ENCODE measurements around the gene OSCAR. TPM values are rescaled to one million over a fixed set of nuclear protein-coding genes. Genes with fewer than 3 reads are reported as not detected.

OSCAR gene
- total RNA-seq, 1 donor from 2014 or later: 0.37 TPM

DNA sequence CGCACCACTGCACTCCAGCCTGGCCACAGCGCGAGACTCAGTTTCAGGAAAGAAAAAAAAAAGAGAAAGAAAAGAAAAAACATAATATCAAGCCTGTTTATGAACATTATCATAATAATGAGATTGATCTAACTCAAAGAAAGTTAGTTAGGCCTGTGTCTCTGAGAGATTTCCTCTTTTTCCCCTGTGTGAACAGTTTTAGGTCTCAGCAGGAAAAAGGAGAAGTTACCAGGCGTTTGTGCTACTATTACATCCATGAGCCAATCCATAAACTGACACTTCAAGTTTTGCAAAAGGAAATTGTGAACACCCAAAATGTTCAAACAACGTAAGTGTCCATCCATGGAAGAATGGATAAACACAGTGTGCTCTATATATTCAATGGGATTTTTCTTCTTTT, 23.3 kb downstream of the OSCAR start:
- Mint-ChIP-seq H3K36me3 (ENCODE audit: low read depth) (peaks cover 2% of the 10 kb centered on the region), H3K4me1 (ENCODE audit: low read depth) (no peaks in the 10 kb centered on the region), H3K9me3 (ENCODE audit: low read depth) (peaks cover 3% of the 10 kb centered on the region), H3K27me3 (ENCODE audit: low read depth) (no peaks in the 10 kb centered on the region), H3K4me3 (ENCODE audit: unreplicated experiment) (no peak overlapping the region), H3K27ac (ENCODE audit: unreplicated experiment) (no peak overlapping the region)
- TF ChIP-seq, protein P1, sequence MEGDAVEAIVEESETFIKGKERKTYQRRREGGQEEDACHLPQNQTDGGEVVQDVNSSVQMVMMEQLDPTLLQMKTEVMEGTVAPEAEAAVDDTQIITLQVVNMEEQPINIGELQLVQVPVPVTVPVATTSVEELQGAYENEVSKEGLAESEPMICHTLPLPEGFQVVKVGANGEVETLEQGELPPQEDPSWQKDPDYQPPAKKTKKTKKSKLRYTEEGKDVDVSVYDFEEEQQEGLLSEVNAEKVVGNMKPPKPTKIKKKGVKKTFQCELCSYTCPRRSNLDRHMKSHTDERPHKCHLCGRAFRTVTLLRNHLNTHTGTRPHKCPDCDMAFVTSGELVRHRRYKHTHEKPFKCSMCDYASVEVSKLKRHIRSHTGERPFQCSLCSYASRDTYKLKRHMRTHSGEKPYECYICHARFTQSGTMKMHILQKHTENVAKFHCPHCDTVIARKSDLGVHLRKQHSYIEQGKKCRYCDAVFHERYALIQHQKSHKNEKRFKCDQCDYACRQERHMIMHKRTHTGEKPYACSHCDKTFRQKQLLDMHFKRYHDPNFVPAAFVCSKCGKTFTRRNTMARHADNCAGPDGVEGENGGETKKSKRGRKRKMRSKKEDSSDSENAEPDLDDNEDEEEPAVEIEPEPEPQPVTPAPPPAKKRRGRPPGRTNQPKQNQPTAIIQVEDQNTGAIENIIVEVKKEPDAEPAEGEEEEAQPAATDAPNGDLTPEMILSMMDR (IDR thresholded peaks at IDR 0.05): no peak
- DNase-seq (ENCODE audit: low spot score): no peak

DNA sequence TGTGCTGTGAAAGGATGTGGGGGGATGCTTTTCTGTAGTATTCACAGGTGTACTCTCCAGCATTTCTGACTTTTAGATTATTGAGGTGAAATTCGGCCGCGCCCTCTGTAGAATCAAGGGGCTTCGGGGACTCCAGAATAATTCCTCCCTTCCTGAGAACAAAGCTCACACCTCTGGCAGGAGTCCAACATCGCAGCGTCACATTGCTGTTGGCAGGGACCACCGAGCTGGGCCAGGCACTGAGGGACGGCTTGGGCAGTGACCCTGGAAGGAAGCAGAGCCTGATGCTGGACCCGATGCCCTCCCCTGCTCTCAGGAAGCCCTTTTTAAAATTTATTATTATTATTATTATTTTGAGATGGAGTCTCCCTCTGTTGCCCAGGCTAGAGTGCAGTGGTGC, 25.8 kb downstream of the OSCAR start:
- Mint-ChIP-seq H3K4me1 (ENCODE audit: low read depth) (no peaks in the 10 kb centered on the region), H3K27ac (ENCODE audit: unreplicated experiment) (no peak overlapping the region), H3K4me3 (ENCODE audit: unreplicated experiment) (no peak overlapping the region), H3K9me3 (ENCODE audit: low read depth) (peaks cover under 1% of the 10 kb centered on the region), H3K36me3 (ENCODE audit: low read depth) (peaks cover 2% of the 10 kb centered on the region), H3K27me3 (ENCODE audit: low read depth) (no peaks in the 10 kb centered on the region)
- DNase-seq (ENCODE audit: low spot score): no peak
- TF ChIP-seq, protein P1 (IDR thresholded peaks at IDR 0.05): no peak

DNA sequence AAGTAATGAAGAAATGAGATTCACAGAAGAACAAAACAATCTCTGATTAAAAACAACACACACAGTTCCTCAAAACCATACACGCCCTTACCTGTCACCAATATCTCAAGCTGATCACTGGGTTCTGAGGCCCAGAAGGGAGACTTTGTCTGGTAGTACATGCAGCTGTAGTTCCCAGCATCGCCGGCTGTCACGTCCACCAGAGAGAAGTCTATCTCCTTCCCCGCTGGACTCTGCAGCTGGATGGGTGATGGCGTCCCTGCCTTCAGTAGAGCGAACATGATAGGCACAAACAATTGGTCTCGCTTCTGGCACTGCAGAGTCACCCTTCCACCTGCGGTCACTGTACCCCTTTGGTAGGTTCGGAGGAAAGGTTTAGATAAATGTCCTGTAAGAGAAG, 26.8 kb downstream of the OSCAR start:
- TF ChIP-seq, protein P1 (IDR thresholded peaks at IDR 0.05): no peak
- Mint-ChIP-seq H3K36me3 (ENCODE audit: low read depth) (peaks cover 2% of the 10 kb centered on the region), H3K4me1 (ENCODE audit: low read depth) (no peaks in the 10 kb centered on the region), H3K9me3 (ENCODE audit: low read depth) (peaks cover 10% of the 10 kb centered on the region), H3K27me3 (ENCODE audit: low read depth) (no peaks in the 10 kb centered on the region), H3K4me3 (ENCODE audit: unreplicated experiment) (no peak overlapping the region), H3K27ac (ENCODE audit: unreplicated experiment) (no peak overlapping the region)
- no peak for DNase-seq (ENCODE audit: low spot score)

DNA sequence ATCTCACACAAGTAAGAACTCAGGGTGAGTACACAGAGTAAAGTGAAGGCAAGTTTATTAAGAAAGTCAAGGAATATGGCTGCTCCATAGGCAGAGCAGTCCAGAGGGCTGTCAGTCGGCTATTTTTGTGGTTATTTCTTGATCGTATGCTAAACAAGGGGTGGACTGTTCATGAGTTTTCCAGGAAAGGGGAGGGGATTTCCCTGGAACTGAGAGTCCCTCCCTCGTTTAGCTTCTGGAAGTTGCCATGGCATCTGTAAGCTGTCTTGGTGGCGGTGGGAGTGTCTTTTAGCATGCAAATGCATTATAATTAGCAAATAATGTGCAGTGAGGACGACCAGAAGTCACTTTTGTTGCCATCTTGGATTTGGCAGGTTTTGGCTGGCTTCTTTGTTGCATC, 31.1 kb downstream of the OSCAR start:
- H3K9me3 Mint-ChIP-seq (ENCODE audit: low read depth): peaks cover 17% of the 10 kb centered on the region
- no peaks in the 10 kb centered on the region for H3K27me3 Mint-ChIP-seq (ENCODE audit: low read depth)
- TF ChIP-seq, protein P1 (IDR thresholded peaks at IDR 0.05): no peak
- DNase-seq (ENCODE audit: low spot score): no peak
- no peak overlapping the region for H3K4me3 Mint-ChIP-seq (ENCODE audit: unreplicated experiment)
- H3K27ac Mint-ChIP-seq (ENCODE audit: unreplicated experiment): no peak overlapping the region
- H3K4me1 Mint-ChIP-seq (ENCODE audit: low read depth): no peaks in the 10 kb centered on the region
- H3K36me3 Mint-ChIP-seq (ENCODE audit: low read depth): no peaks in the 10 kb centered on the region

DNA sequence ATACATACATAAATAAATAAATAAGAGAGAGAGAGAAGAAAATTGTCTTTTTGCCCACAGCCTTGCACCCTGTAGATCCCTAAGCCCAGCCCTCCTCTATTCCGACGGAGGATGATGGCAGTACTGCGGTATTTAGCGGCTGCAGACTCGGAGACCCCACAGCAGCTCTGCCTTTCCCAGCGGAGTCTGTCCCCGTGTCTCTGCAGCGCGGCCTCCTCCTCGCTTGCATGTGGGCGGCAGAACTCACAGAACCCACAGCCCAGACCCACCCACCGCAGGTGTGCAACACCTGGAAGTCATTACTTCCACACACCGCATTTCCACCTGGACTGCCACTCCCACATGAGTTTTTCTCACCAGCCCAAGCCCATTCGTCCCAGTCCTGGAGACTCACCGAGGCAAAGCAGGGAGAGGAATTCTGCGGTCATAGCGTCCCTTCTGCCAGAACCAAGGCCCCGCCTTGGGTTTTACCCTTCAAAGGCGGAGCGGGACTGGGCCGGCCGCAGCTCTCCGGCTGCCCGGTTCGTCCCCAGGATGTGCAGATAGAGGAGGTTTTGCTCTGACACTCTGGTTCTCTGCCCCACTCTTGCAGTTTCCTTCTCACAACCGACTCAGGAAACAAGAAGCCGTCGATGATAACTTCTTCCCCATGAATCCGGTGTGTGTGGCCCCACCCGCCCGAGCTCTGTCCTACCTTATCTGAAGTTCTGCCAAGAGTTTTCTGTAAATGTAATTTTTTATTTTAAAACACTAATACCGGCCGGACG, 37.1 kb downstream of the OSCAR start, which contains the start of gene VSTM1:
TSS of gene VSTM1 (minus strand) at position 548 of the 767 bp plus-strand sequence. CDS start at position 428, 120 bp downstream.
- Mint-ChIP-seq H3K27me3 (ENCODE audit: low read depth) (no peaks in the 10 kb centered on the region), H3K4me3 (ENCODE audit: unreplicated experiment) (no peak within 1 kb of the TSS), H3K27ac (ENCODE audit: unreplicated experiment) (no peak within 1 kb of the TSS), H3K36me3 (ENCODE audit: low read depth) (no peaks in the 10 kb centered on the region), H3K4me1 (ENCODE audit: low read depth) (no peaks in the 10 kb centered on the region), H3K9me3 (ENCODE audit: low read depth) (peaks cover 4% of the 10 kb centered on the region)
- no peak for DNase-seq (ENCODE audit: low spot score)
- TF ChIP-seq, protein P1 (IDR thresholded peaks at IDR 0.05): no peak

Measured in chondrocyte (in vitro differentiated cells).